ENCODE measurements around the gene ABL1. TPM values are rescaled to one million over a fixed set of nuclear protein-coding genes. Genes with fewer than 3 reads are reported as not detected.

ABL1 gene
- 10 to 100 TPM; 31.3 to 40.4 (median 34.8) TPM for total RNA-seq

- 3% methylated on average over 30 of the region's 78 CpGs for WGBS
- Histone ChIP-seq H3K36me3 (no peaks in the 10 kb centered on the region), H3K4me1 (peaks cover 43% of the 10 kb centered on the region), H3K4me3 (peak within 1 kb of the TSS; percentile 82), H3K27me3 (no peaks in the 10 kb centered on the region), H3K27ac (peak within 1 kb of the TSS; percentile 93), H3K9me3 (no peaks in the 10 kb centered on the region)
- TF ChIP-seq EP300 (IDR thresholded peaks at IDR 0.05) (no peak), POLR2AphosphoS5 (IDR thresholded peaks at IDR 0.05) (peak in 2 of 3 donors; percentile 13), CTCF (IDR thresholded peaks at IDR 0.05) (no peak), POLR2A (IDR thresholded peaks at IDR 0.05) (peak in 1 of 2 donors; percentile 35)
- DNase-seq (ENCODE audit: low spot score in 2 of 2), result peak; percentile 82 to 83
Observed at GRCh38 chr9:130834371-130835336, at the start of gene ABL1. ABL1 (plus strand) TSS chr9:130835254; CDS start chr9:130835447, 193 bp downstream.

- DNase-seq (ENCODE audit: low spot score in 2 of 2), result no peak
- Histone ChIP-seq H3K36me3 (no peaks in the 10 kb centered on the region), H3K27me3 (no peaks in the 10 kb centered on the region), H3K4me1 (peaks cover 24% of the 10 kb centered on the region), H3K9me3 (peaks cover 7% of the 10 kb centered on the region), H3K27ac (no peak overlapping the region), H3K4me3 (no peak overlapping the region)
- no peak for TF ChIP-seq POLR2AphosphoS5 (IDR thresholded peaks at IDR 0.05)
- TF ChIP-seq CTCF (IDR thresholded peaks at IDR 0.05), result no peak
- no peak for TF ChIP-seq EP300 (IDR thresholded peaks at IDR 0.05)
- no peak for TF ChIP-seq POLR2A (IDR thresholded peaks at IDR 0.05)
- 77% methylated on average over 6 of the region's 6 CpGs for WGBS
Observed at GRCh38 chr9:130785940-130786508, 49.0 kb upstream of the ABL1 start.

GRCh38 chr9:130786526-130786925, 48.5 kb upstream of the ABL1 start:
- Histone ChIP-seq H3K27ac (no peak overlapping the region), H3K36me3 (no peaks in the 10 kb centered on the region), H3K4me3 (no peak overlapping the region), H3K27me3 (no peaks in the 10 kb centered on the region), H3K4me1 (peaks cover 19% of the 10 kb centered on the region), H3K9me3 (peaks cover 7% of the 10 kb centered on the region)
- DNase-seq (ENCODE audit: low spot score in 2 of 2), result no peak
- 86% methylated on average over 4 of the region's 4 CpGs for WGBS
- no peak for TF ChIP-seq POLR2AphosphoS5 (IDR thresholded peaks at IDR 0.05)
- no peak for TF ChIP-seq CTCF (IDR thresholded peaks at IDR 0.05)
- no peak for TF ChIP-seq EP300 (IDR thresholded peaks at IDR 0.05)
- TF ChIP-seq POLR2A (IDR thresholded peaks at IDR 0.05), result no peak

- Histone ChIP-seq H3K36me3 (no peaks in the 10 kb centered on the region), H3K4me3 (no peak overlapping the region), H3K27me3 (no peaks in the 10 kb centered on the region), H3K9me3 (peaks cover 7% of the 10 kb centered on the region), H3K4me1 (peaks cover 7% of the 10 kb centered on the region), H3K27ac (no peak overlapping the region)
- TF ChIP-seq POLR2AphosphoS5 (IDR thresholded peaks at IDR 0.05) (no peak), EP300 (IDR thresholded peaks at IDR 0.05) (no peak), POLR2A (IDR thresholded peaks at IDR 0.05) (no peak), CTCF (IDR thresholded peaks at IDR 0.05) (no peak)
- 96% methylated on average over 6 of the region's 7 CpGs for WGBS
- no peak for DNase-seq (ENCODE audit: low spot score in 2 of 2)
Observed at GRCh38 chr9:130789747-130790672, 45.0 kb upstream of the ABL1 start.

All from suprapubic skin (tissue), 4 donors.